ENCODE data around the gene UFM1. TPM values are rescaled to one million over a fixed set of nuclear protein-coding genes. Genes with fewer than 3 reads are reported as not detected.

UFM1 gene
- polyA plus RNA-seq, 1 experiment = 31.6 TPM

- TF ChIP-seq, protein P1, sequence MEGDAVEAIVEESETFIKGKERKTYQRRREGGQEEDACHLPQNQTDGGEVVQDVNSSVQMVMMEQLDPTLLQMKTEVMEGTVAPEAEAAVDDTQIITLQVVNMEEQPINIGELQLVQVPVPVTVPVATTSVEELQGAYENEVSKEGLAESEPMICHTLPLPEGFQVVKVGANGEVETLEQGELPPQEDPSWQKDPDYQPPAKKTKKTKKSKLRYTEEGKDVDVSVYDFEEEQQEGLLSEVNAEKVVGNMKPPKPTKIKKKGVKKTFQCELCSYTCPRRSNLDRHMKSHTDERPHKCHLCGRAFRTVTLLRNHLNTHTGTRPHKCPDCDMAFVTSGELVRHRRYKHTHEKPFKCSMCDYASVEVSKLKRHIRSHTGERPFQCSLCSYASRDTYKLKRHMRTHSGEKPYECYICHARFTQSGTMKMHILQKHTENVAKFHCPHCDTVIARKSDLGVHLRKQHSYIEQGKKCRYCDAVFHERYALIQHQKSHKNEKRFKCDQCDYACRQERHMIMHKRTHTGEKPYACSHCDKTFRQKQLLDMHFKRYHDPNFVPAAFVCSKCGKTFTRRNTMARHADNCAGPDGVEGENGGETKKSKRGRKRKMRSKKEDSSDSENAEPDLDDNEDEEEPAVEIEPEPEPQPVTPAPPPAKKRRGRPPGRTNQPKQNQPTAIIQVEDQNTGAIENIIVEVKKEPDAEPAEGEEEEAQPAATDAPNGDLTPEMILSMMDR (IDR thresholded peaks at IDR 0.05; ENCODE audit: insufficient read depth, low read depth, low read length) = no peak
- no peaks in the 10 kb centered on the region; the same call in 1 of the 2 replicates for H3K27me3 ChIP-seq (ENCODE audit: control insufficient read depth, insufficient read depth, low read length)
- no peaks in the 10 kb centered on the region for H3K36me3 ChIP-seq (ENCODE audit: control insufficient read depth, insufficient read depth, low read length)
- no peak overlapping the region for H3K4me3 ChIP-seq (ENCODE audit: low read depth, low read length)
- no peak for DNase-seq (ENCODE audit: low read depth)
- ChIA-PET CTCF (no interaction called here), POLR2A (no interaction called here)
These were observed 26.9 kb downstream of the UFM1 start for GRCh38 chr13:38376546-38376945.

- Histone ChIP-seq H3K36me3 (ENCODE audit: control insufficient read depth, insufficient read depth, low read length) (no peaks in the 10 kb centered on the region), H3K27me3 (ENCODE audit: control insufficient read depth, insufficient read depth, low read length) (no peaks in the 10 kb centered on the region; the same call in 1 of the 2 replicates), H3K4me3 (ENCODE audit: low read depth, low read length) (no peak overlapping the region)
- no peak for DNase-seq (ENCODE audit: low read depth)
- ChIA-PET CTCF (no interaction called here), POLR2A (no interaction called here)
- TF ChIP-seq, protein P1 (IDR thresholded peaks at IDR 0.05; ENCODE audit: insufficient read depth, low read depth, low read length) = no peak
These were observed 32.2 kb downstream of the UFM1 start for GRCh38 chr13:38381890-38382289.

GRCh38 chr13:38382946-38383345, 33.3 kb downstream of the UFM1 start:
- CTCF ChIA-PET = interaction anchor here (0.6 kb wide), 1 partner anchor 1050 kb away, joined by 3 read pairs; no protein-coding TSS in a partner anchor
- POLR2A ChIA-PET = no interaction called here
- H3K36me3 ChIP-seq (ENCODE audit: control insufficient read depth, insufficient read depth, low read length) = no peaks in the 10 kb centered on the region
- no peak for DNase-seq (ENCODE audit: low read depth)
- no peak overlapping the region for H3K4me3 ChIP-seq (ENCODE audit: low read depth, low read length)
- no peaks in the 10 kb centered on the region for H3K27me3 ChIP-seq (ENCODE audit: control insufficient read depth, insufficient read depth, low read length)
- TF ChIP-seq, protein P1 (IDR thresholded peaks at IDR 0.05; ENCODE audit: insufficient read depth, low read depth, low read length) = no peak

DNA sequence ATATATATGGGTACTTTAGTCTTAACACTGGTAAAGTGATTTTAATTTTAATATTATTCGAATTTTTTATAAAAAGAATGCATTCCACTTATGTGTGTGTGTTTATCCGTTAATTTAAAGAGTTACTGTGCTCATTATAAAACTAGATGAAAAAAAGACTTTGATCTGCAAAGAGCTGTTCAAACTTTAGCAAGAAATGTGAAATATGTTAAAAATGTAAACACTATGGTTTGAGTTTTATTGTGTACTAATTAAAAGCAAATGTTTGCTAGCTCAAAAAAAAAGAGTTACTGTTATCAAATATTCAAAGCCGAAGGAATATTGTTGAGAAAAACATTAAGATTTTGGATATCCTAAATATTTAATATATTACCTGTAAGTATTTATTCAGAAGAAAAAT, 34.5 kb downstream of the UFM1 start:
- Histone ChIP-seq H3K36me3 (ENCODE audit: control insufficient read depth, insufficient read depth, low read length) (no peaks in the 10 kb centered on the region), H3K4me3 (ENCODE audit: low read depth, low read length) (no peak overlapping the region), H3K27me3 (ENCODE audit: control insufficient read depth, insufficient read depth, low read length) (no peaks in the 10 kb centered on the region)
- ChIA-PET POLR2A (interaction anchor here (0.7 kb wide), 1 partner anchor 34 kb away, joined by 4 read pairs; no protein-coding TSS in a partner anchor), CTCF (no interaction called here)
- no peak for DNase-seq (ENCODE audit: low read depth)
- TF ChIP-seq, protein P1 (IDR thresholded peaks at IDR 0.05; ENCODE audit: insufficient read depth, low read depth, low read length) = no peak

DNA sequence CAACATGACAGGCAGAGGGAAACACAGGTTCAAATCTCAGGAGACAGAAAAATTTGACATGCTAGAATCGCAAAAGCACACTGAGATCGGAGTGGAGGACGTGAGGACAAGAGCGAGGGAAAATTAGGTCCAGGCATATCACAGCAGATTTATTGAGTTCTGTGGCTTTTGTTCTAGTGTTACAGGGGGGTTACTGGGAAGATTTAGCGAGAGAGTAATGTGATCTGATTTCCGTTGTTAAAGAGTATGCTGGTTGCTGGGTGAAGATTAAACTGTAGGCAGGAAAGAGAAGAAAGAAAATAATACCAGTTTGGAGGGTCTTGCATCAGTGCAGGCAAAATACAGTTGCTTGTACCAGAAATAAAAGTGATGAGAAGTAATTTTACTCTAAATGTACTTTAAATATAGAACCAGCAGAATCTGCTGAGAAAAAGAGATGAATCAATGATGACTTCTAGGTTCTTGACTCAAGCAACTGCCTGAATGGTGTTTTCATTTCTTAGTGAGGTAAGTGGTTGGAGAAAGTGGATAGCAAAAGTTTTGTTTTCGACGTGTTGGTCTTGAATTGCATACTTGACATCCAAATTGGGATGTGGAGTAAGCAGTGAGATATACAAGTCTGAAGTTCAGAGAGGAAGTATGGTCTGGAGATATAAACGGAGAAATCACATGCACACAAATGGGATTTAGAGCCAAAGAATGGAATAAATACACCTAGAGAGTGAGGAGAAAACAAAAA, 35.7 kb downstream of the UFM1 start:
- ChIA-PET CTCF (no interaction called here), POLR2A (no interaction called here)
- Histone ChIP-seq H3K27me3 (ENCODE audit: control insufficient read depth, insufficient read depth, low read length) (no peaks in the 10 kb centered on the region), H3K4me3 (ENCODE audit: low read depth, low read length) (no peak overlapping the region), H3K36me3 (ENCODE audit: control insufficient read depth, insufficient read depth, low read length) (no peaks in the 10 kb centered on the region)
- no peak for DNase-seq (ENCODE audit: low read depth)
- TF ChIP-seq, protein P1 (IDR thresholded peaks at IDR 0.05; ENCODE audit: insufficient read depth, low read depth, low read length) = no peak

Measured in BJ (cell line).